Dermis microvascular lymphatic vessel endothelial cell (primary cell): Measurements from ENCODE around the gene ACSM3. TPM values are rescaled to one million over a fixed set of nuclear protein-coding genes. Genes with fewer than 3 reads are reported as not detected.
"Not testable (repeated sequence)": the region's sequence is repeated elsewhere in the genome, so short reads cannot be mapped to it uniquely, and the experiment has no call there.

Experiments used
- DNase-seq, 2 donors: peaks; one replicate each; pipeline versions ENCODE4 v3.0.0 to v3.0.0-alpha.2; 2010; ENCODE audit warnings: low read depth in 2 of 2
- total RNA-seq: library from RNA; depleted of rRNA; stranded (reverse); fragments of >200 nt; gene quantifications from 2 replicates; pipeline ENCODE4 v1.2.1, GENCODE V29; 2014

The ACSM3 gene
- 0.13 TPM in 2 replicates for total RNA-seq

GRCh38 chr16:20763461-20764232 is at the start of gene ACSM3:
TSS of gene ACSM3 (plus strand) at chr16:20764014. CDS start at chr16:20770035, 6,021 bp downstream.
- peak in 1 of 2 donors; percentile 32 for DNase-seq

GRCh38 chr16:20717718-20718117 is 46.1 kb upstream of the ACSM3 start:
- DNase-seq = not testable (repeated sequence)

GRCh38 chr16:20720251-20720650 is 43.6 kb upstream of the ACSM3 start:
- DNase-seq = no peak

GRCh38 chr16:20726661-20727060 is 37.2 kb upstream of the ACSM3 start:
- DNase-seq = no peak

GRCh38 chr16:20727181-20727580 is 36.6 kb upstream of the ACSM3 start:
- DNase-seq = no peak

GRCh38 chr16:20729141-20729540 is 34.7 kb upstream of the ACSM3 start:
- no peak for DNase-seq

GRCh38 chr16:20734056-20734455 is 29.8 kb upstream of the ACSM3 start:
- DNase-seq = no peak

- DNase-seq = no peak
Measured at GRCh38 chr16:20734782-20735181, 29.0 kb upstream of the ACSM3 start.

GRCh38 chr16:20735490-20735889 is 28.3 kb upstream of the ACSM3 start:
- DNase-seq = no peak

- DNase-seq = peak in 1 of 2 donors; percentile 37
Measured at GRCh38 chr16:20740007-20740883, 23.6 kb upstream of the ACSM3 start.

GRCh38 chr16:20740901-20741521 is 22.8 kb upstream of the ACSM3 start:
- peak; percentile 58 to 84 for DNase-seq

GRCh38 chr16:20741554-20742285 is 22.1 kb upstream of the ACSM3 start, which contains the start of gene THUMPD1:
TSS of gene THUMPD1 (minus strand) at chr16:20741818. CDS start at chr16:20741739, 79 bp downstream.
- peak; percentile 91 to 96 for DNase-seq

GRCh38 chr16:20743591-20743990 is 20.2 kb upstream of the ACSM3 start:
- DNase-seq = no peak

- DNase-seq = peak; percentile 28 to 79
Measured at GRCh38 chr16:20744922-20745440, 18.8 kb upstream of the ACSM3 start.

- DNase-seq = no peak
Measured at GRCh38 chr16:20746461-20746860, 17.4 kb upstream of the ACSM3 start.

GRCh38 chr16:20747030-20747816 is 16.6 kb upstream of the ACSM3 start:
- no peak for DNase-seq

- no peak for DNase-seq
Measured at GRCh38 chr16:20749474-20749873, 14.3 kb upstream of the ACSM3 start.

- no peak for DNase-seq
Measured at GRCh38 chr16:20750558-20750957, 13.3 kb upstream of the ACSM3 start.

- no peak for DNase-seq
Measured at GRCh38 chr16:20753727-20754126, 10.1 kb upstream of the ACSM3 start.

GRCh38 chr16:20755238-20755637 is 8.6 kb upstream of the ACSM3 start:
- no peak for DNase-seq
